ENCODE measurements around the gene ZGLP1.

The ZGLP1 gene

DNA sequence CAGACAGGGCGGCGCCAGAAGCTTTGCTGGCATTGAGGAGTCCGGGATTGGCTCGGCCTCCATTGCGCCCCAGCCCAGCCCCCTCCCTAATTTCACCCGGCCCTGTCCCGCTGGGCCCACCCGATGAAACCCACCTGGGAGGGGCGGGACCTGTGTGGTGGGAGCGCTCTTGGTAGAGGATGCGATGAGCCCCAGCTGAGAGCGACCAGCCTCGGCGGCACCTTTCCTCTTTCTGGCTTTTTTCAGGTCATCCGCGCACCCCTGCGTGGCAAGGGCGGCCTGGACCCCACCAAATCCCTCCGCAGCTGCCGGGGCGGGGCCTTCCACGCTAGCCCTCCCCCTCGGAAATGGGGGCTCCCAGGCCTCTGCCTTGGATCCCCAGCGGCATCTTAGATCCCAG is at the start of gene ZGLP1:
TSS of gene ZGLP1 (minus strand) at position 393 of the 400 bp plus-strand sequence.
- Histone ChIP-seq H3K4me1 (ENCODE audit: control insufficient read depth in 5 of 5, insufficient read depth in 5 of 5, low read length in 5 of 5) (peaks cover 0 to 6% (median 0%) of the 10 kb centered on the region in 5 donors), H3K36me3 (ENCODE audit: control insufficient read depth in 5 of 5, insufficient read depth in 5 of 5, low read length in 5 of 5) (peaks cover 0 to 12% (median 10%) of the 10 kb centered on the region in 5 donors), H3K9ac (ENCODE audit: low read length in 5 of 5) (no peak within 1 kb of the TSS), H3K27ac (ENCODE audit: low read depth, low read length) (no peak within 1 kb of the TSS), H3K4me3 (ENCODE audit: low read depth in 1 of 5, low read length in 5 of 5) (no peak within 1 kb of the TSS), H3K27me3 (ENCODE audit: control insufficient read depth in 5 of 5, insufficient read depth in 4 of 5, low read length in 5 of 5) (no peaks in the 10 kb centered on the region), H3K9me3 (ENCODE audit: control insufficient read depth in 5 of 5, low read length in 5 of 5) (no peaks in the 10 kb centered on the region)

DNA sequence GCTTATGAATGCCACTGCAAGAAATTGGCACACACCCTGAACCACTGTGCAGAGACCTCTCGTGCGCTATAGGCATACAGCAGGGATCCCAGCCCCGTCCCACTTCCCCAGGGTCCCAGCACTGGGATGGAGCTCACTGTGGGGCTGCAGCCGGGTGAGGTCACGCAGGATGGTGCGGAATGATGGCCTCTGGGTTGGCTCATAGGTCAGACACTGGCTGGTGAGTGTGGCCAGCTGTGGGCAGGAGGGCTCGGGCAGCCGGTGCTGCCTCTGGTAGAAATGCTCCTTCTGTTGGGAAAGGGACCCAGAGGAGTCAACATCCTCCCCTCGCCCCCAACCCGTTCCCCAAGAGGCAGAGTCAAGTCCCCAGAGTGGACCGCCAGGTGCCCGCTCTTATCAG is 46.8 kb upstream of the ZGLP1 start:
- H3K36me3 ChIP-seq (ENCODE audit: control insufficient read depth in 5 of 5, insufficient read depth in 5 of 5, low read length in 5 of 5) = peaks cover 0 to 84% (median 53%) of the 10 kb centered on the region in 5 donors
- H3K4me1 ChIP-seq (ENCODE audit: control insufficient read depth in 5 of 5, insufficient read depth in 5 of 5, low read length in 5 of 5) = peaks cover 0 to 16% (median 13%) of the 10 kb centered on the region in 5 donors
- H3K4me3 ChIP-seq (ENCODE audit: low read depth in 1 of 5, low read length in 5 of 5) = no peak overlapping the region
- H3K27me3 ChIP-seq (ENCODE audit: control insufficient read depth in 5 of 5, insufficient read depth in 4 of 5, low read length in 5 of 5) = no peaks in the 10 kb centered on the region
- no peak overlapping the region for H3K9ac ChIP-seq (ENCODE audit: low read length in 5 of 5)
- H3K9me3 ChIP-seq (ENCODE audit: control insufficient read depth in 5 of 5, low read length in 5 of 5) = no peaks in the 10 kb centered on the region
- H3K27ac ChIP-seq (ENCODE audit: low read depth, low read length) = no peak overlapping the region

DNA sequence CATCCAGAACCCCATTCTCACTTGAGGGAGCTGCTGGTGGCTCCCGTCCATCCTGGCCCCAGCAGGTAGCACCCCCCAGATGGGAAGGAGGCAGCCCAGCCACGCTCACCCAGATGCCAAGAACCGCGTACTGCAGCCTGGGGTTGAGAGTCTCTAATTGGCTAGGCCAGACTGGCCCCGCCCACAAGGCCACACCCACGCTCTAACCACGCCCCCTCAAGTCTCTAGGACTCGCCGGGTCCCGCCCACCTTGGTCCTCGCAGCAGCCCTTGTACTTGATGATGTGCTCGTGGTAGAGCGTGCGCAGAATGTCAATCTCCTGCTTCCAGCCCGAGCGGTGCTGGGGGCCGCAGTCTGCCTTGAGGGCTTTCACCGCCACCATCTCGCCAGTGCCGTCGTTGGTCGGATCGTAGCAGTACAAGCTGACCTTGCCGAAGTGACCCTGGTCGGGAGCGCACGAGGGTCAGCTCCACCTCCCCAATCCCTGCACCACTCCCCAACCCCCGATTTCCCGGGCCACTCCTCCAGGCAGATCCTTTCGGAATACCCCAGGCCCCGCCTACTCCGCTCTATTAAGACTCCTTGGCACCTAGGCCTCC is 44.3 kb upstream of the ZGLP1 start:
- Histone ChIP-seq H3K4me1 (ENCODE audit: control insufficient read depth in 5 of 5, insufficient read depth in 5 of 5, low read length in 5 of 5) (peaks cover 0 to 16% (median 13%) of the 10 kb centered on the region in 5 donors), H3K9me3 (ENCODE audit: control insufficient read depth in 5 of 5, low read length in 5 of 5) (no peaks in the 10 kb centered on the region), H3K9ac (ENCODE audit: low read length in 5 of 5) (no peak overlapping the region), H3K27ac (ENCODE audit: low read depth, low read length) (no peak overlapping the region), H3K36me3 (ENCODE audit: control insufficient read depth in 5 of 5, insufficient read depth in 5 of 5, low read length in 5 of 5) (peaks cover 0 to 79% (median 49%) of the 10 kb centered on the region in 5 donors), H3K27me3 (ENCODE audit: control insufficient read depth in 5 of 5, insufficient read depth in 4 of 5, low read length in 5 of 5) (no peaks in the 10 kb centered on the region), H3K4me3 (ENCODE audit: low read depth in 1 of 5, low read length in 5 of 5) (peak overlapping the region in 2 of 5 donors; percentile 36 to 52)

DNA sequence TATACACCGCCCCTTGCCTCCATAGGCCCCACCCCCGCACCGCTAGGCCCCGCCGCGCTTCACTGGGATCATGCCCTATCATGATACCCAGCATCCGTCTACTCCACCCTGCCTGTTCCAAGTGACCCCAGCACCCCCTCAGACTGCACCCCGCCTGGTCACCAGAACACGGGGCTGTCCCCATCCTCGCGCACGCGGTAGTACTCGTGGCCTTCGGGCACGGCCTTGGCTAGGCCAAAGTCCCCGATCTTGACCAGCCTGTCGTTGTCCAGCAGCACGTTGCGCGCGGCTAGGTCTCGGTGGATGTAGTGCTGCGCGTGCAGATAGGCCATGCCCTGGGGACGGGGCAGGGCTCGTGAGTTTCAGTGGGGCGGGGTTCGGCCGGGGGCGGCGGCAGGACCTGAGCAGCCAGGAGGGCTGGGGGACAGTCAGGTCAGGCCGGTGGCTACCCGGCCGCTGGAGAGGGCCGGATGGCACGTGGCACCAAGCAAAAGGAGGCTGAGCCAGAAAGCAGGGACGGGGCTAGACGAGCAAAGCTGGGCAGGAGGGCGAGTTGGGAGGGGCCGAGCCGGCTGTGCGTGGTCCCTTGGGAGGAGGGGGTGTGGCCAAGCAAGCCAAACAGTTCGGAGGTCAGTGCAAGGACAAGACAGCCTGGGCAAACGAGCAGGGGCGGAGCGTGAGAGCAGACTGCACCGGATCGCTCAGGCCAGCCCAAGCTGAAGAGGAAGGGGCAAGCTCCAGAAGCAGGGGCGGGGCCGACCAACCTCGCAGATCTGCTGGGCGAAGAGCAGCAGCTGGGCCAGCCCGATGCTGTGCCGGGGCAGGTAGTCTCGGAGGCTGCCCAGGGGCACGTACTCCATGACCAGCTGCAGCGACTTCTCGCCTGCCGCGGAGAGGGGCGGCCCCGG is 43.4 kb upstream of the ZGLP1 start:
- peaks cover 0 to 71% (median 44%) of the 10 kb centered on the region in 5 donors for H3K36me3 ChIP-seq (ENCODE audit: control insufficient read depth in 5 of 5, insufficient read depth in 5 of 5, low read length in 5 of 5)

DNA sequence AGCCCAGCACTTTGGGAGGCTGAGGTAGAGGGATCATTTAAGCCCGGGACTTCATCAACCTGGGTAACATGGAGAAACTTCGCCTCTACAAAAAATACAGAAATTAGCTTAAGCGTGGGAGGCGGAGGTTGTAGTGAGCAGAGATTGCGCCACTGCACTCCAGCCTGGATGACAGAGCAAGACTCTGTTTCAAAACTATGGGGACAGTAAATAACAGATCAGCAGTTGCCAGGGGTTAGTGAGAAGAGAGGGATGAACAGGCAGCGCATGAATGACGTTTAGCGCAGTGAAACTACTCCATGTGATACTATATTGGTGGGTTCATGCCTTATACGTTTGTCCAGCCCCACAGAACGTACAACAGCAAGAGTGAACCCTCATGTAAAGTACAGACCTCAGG is 36.9 kb upstream of the ZGLP1 start:
- Histone ChIP-seq H3K9me3 (ENCODE audit: control insufficient read depth in 5 of 5, low read length in 5 of 5) (no peaks in the 10 kb centered on the region), H3K4me3 (ENCODE audit: low read depth in 1 of 5, low read length in 5 of 5) (peak overlapping the region in 1 of 5 donors; percentile 13), H3K27ac (ENCODE audit: low read depth, low read length) (no peak overlapping the region), H3K36me3 (ENCODE audit: control insufficient read depth in 5 of 5, insufficient read depth in 5 of 5, low read length in 5 of 5) (peaks cover 0 to 18% (median 10%) of the 10 kb centered on the region in 5 donors), H3K9ac (ENCODE audit: low read length in 5 of 5) (no peak overlapping the region), H3K4me1 (ENCODE audit: control insufficient read depth in 5 of 5, insufficient read depth in 5 of 5, low read length in 5 of 5) (peaks cover 0 to 10% (median 8%) of the 10 kb centered on the region in 5 donors), H3K27me3 (ENCODE audit: control insufficient read depth in 5 of 5, insufficient read depth in 4 of 5, low read length in 5 of 5) (no peaks in the 10 kb centered on the region)

More for the DNA sequence above, 43.4 kb upstream of the ZGLP1 start:
- Histone ChIP-seq H3K9ac (ENCODE audit: low read length in 5 of 5) (peak overlapping the region in 1 of 5 donors; percentile 41), H3K27me3 (ENCODE audit: control insufficient read depth in 5 of 5, insufficient read depth in 4 of 5, low read length in 5 of 5) (no peaks in the 10 kb centered on the region), H3K4me3 (ENCODE audit: low read depth in 1 of 5, low read length in 5 of 5) (peak overlapping the region in 4 of 5 donors; percentile 35 to 52 (median 36)), H3K27ac (ENCODE audit: low read depth, low read length) (peak overlapping the region; percentile 35), H3K9me3 (ENCODE audit: control insufficient read depth in 5 of 5, low read length in 5 of 5) (no peaks in the 10 kb centered on the region), H3K4me1 (ENCODE audit: control insufficient read depth in 5 of 5, insufficient read depth in 5 of 5, low read length in 5 of 5) (peaks cover 0 to 16% (median 13%) of the 10 kb centered on the region in 5 donors)

DNA sequence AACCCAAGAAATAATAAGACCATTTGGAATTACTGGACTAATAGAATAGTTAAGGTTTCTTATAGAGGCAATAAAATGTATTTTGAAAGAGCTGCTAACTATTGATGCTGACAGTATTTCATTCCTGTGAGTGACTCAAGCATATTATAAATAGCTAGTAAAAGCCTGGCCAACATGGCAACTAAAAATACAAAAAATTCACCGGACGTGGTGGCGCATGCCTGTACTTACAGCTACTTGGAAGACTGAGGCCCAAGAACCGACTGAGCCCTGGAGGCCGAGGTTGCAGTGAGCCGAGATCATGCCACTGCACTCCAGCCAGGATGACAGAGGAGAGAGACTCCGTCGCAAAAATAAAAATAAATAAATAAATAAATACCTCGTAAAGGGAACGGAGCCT is 35.2 kb upstream of the ZGLP1 start:
- no peak overlapping the region for H3K9ac ChIP-seq (ENCODE audit: low read length in 5 of 5)
- peaks cover 0 to 2% (median 0%) of the 10 kb centered on the region in 5 donors for H3K36me3 ChIP-seq (ENCODE audit: control insufficient read depth in 5 of 5, insufficient read depth in 5 of 5, low read length in 5 of 5)
- peaks cover 0 to 11% (median 8%) of the 10 kb centered on the region in 5 donors for H3K4me1 ChIP-seq (ENCODE audit: control insufficient read depth in 5 of 5, insufficient read depth in 5 of 5, low read length in 5 of 5)
- H3K27me3 ChIP-seq (ENCODE audit: control insufficient read depth in 5 of 5, insufficient read depth in 4 of 5, low read length in 5 of 5) = no peaks in the 10 kb centered on the region
- H3K27ac ChIP-seq (ENCODE audit: low read depth, low read length) = no peak overlapping the region
- no peaks in the 10 kb centered on the region for H3K9me3 ChIP-seq (ENCODE audit: control insufficient read depth in 5 of 5, low read length in 5 of 5)
- no peak overlapping the region for H3K4me3 ChIP-seq (ENCODE audit: low read depth in 1 of 5, low read length in 5 of 5)

DNA sequence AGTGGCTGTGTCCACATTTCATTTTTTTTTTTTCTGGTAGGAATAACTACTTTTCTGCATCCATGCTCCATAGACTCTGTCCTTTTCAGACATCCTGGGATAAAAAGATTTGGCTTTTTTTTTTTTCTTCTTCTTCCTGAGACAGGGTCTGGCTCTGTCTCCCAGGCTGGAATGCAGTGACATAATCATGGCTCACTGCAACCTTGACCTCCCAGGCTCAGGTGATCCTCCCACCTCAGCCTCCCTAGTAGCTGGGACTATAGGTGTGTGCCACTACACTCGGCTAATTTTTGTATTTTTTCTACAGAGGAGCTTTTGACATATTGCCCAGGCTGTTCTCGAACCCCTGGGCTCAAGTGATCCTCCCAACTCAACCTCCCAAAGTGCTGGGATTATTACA is 33.9 kb upstream of the ZGLP1 start:
- Histone ChIP-seq H3K27ac (ENCODE audit: low read depth, low read length) (no peak overlapping the region), H3K9ac (ENCODE audit: low read length in 5 of 5) (no peak overlapping the region), H3K4me3 (ENCODE audit: low read depth in 1 of 5, low read length in 5 of 5) (no peak overlapping the region), H3K9me3 (ENCODE audit: control insufficient read depth in 5 of 5, low read length in 5 of 5) (no peaks in the 10 kb centered on the region), H3K4me1 (ENCODE audit: control insufficient read depth in 5 of 5, insufficient read depth in 5 of 5, low read length in 5 of 5) (peaks cover 0 to 16% (median 8%) of the 10 kb centered on the region in 5 donors), H3K27me3 (ENCODE audit: control insufficient read depth in 5 of 5, insufficient read depth in 4 of 5, low read length in 5 of 5) (no peaks in the 10 kb centered on the region), H3K36me3 (ENCODE audit: control insufficient read depth in 5 of 5, insufficient read depth in 5 of 5, low read length in 5 of 5) (no peaks in the 10 kb centered on the region)

DNA sequence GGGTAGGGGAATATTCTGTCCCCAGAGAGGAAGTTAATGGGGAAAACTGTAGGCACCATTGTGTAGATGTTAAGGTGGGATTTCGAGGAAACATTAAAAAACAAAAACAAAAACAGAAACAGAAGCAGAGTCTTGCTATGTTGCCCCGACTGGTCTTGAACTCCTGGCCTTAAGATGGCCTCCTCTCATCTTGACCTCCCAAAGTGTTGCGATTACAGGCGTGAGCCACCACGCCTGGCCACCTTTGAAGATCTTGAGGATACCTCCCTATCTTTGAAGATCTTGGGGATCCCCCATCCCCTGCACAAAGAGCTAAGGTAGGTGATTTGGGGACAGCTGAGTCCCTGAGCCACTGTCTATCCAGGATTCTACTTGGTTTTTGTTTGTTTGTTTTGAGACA is 30.4 kb upstream of the ZGLP1 start:
- no peaks in the 10 kb centered on the region for H3K36me3 ChIP-seq (ENCODE audit: control insufficient read depth in 5 of 5, insufficient read depth in 5 of 5, low read length in 5 of 5)
- H3K4me3 ChIP-seq (ENCODE audit: low read depth in 1 of 5, low read length in 5 of 5) = no peak overlapping the region
- H3K4me1 ChIP-seq (ENCODE audit: control insufficient read depth in 5 of 5, insufficient read depth in 5 of 5, low read length in 5 of 5) = peaks cover 0 to 18% (median 10%) of the 10 kb centered on the region in 5 donors
- H3K9me3 ChIP-seq (ENCODE audit: control insufficient read depth in 5 of 5, low read length in 5 of 5) = no peaks in the 10 kb centered on the region
- no peaks in the 10 kb centered on the region for H3K27me3 ChIP-seq (ENCODE audit: control insufficient read depth in 5 of 5, insufficient read depth in 4 of 5, low read length in 5 of 5)
- no peak overlapping the region for H3K9ac ChIP-seq (ENCODE audit: low read length in 5 of 5)
- H3K27ac ChIP-seq (ENCODE audit: low read depth, low read length) = no peak overlapping the region

DNA sequence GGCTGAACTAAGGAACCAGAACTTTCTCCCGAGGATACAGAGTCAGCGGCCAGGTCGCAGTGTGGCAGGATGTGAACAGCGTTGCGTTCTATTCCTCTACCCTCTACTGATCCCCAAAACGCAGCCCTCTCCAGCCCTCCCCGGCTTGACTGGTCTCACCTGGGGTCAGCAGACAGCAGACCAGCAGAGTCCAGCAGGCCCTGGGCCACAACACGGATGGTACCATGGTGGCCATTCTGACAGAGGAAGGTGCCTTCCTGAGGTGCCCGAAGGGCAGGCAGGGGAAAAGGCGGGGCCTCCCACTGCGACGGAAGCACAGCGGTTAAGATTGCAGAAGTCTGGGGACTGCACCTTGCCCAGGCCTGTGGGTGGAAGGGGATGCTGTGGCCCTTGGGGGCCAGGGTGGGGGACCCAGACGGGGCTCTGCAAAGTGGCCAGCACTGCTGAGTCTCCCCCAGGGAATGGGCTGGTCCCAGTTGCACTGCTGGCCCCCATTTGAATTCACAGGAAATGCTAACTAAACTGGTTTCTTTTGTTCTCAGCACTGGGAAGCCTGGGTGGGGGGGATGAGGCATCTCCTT is 29.9 kb upstream of the ZGLP1 start, which contains the start of gene ICAM3:
TSS of gene ICAM3 (minus strand) at position 245 of the 581 bp plus-strand sequence. CDS start at position 235, 10 bp downstream.
- Histone ChIP-seq H3K9me3 (ENCODE audit: control insufficient read depth in 5 of 5, low read length in 5 of 5) (no peaks in the 10 kb centered on the region), H3K27ac (ENCODE audit: low read depth, low read length) (no peak within 1 kb of the TSS), H3K4me3 (ENCODE audit: low read depth in 1 of 5, low read length in 5 of 5) (peak within 1 kb of the TSS in 2 of 5 donors; percentile 22 to 40), H3K4me1 (ENCODE audit: control insufficient read depth in 5 of 5, insufficient read depth in 5 of 5, low read length in 5 of 5) (peaks cover 1 to 23% (median 14%) of the 10 kb centered on the region in 5 donors), H3K27me3 (ENCODE audit: control insufficient read depth in 5 of 5, insufficient read depth in 4 of 5, low read length in 5 of 5) (no peaks in the 10 kb centered on the region), H3K9ac (ENCODE audit: low read length in 5 of 5) (peak within 1 kb of the TSS in 2 of 5 donors; percentile 26 to 43), H3K36me3 (ENCODE audit: control insufficient read depth in 5 of 5, insufficient read depth in 5 of 5, low read length in 5 of 5) (no peaks in the 10 kb centered on the region)
